Measurements from ENCODE around the gene DAGLB. TPM values are rescaled to one million over a fixed set of nuclear protein-coding genes. Genes with fewer than 3 reads are reported as not detected.
A peak's percentile ranks its signal among the peaks of the same experiment; 100 is the strongest.

Gene DAGLB
- total RNA-seq, 1 donor from 2014 or later = 28.3 TPM

- peaks cover 75% of the 10 kb centered on the region for H3K79me2 ChIP-seq (ENCODE audit: insufficient read depth, low read length)
- no peaks in the 10 kb centered on the region for H3K27me3 Mint-ChIP-seq (ENCODE audit: low read depth, unreplicated experiment)
- peak overlapping the region; percentile 36 for H3K4me3 ChIP-seq (ENCODE audit: insufficient read depth, low read depth, low read length)
- no peak for FAIRE-seq
- H3K4me3 Mint-ChIP-seq (ENCODE audit: unreplicated experiment) = peak overlapping the region; percentile 97
- peaks cover 41% of the 10 kb centered on the region for H3K4me1 Mint-ChIP-seq (ENCODE audit: low read depth, unreplicated experiment)
- H4K20me1 ChIP-seq (ENCODE audit: insufficient read depth, low read length) = peaks cover 66% of the 10 kb centered on the region
- H3K27ac Mint-ChIP-seq (ENCODE audit: unreplicated experiment) = peak overlapping the region; percentile 58
- no peaks in the 10 kb centered on the region for H3K9me3 Mint-ChIP-seq (ENCODE audit: unreplicated experiment)
- H3K36me3 Mint-ChIP-seq (ENCODE audit: low read depth, unreplicated experiment) = peaks cover 17% of the 10 kb centered on the region
- H3K4me1 ChIP-seq (ENCODE audit: insufficient read depth, low read length) = peaks cover 32% of the 10 kb centered on the region
- H3K4me2 ChIP-seq (ENCODE audit: low read length) = peak overlapping the region; percentile 84
- H3K27ac ChIP-seq (ENCODE audit: low read depth, low read length) = no peak overlapping the region
- no peaks in the 10 kb centered on the region for H3K9me3 ChIP-seq (ENCODE audit: insufficient read depth, low read depth, low read length)
- no peak overlapping the region for H2AFZ ChIP-seq (ENCODE audit: low read depth, low read length)
- H3K36me3 ChIP-seq (ENCODE audit: insufficient read depth, low read length) = peaks cover 32% of the 10 kb centered on the region
- DNase-seq (ENCODE audit: low read depth) = no peak
- H3K27me3 ChIP-seq (ENCODE audit: insufficient read depth, low read length) = no peaks in the 10 kb centered on the region
- H3K9ac ChIP-seq (ENCODE audit: low read length) = peak overlapping the region; percentile 39
- TF ChIP-seq, protein P1, sequence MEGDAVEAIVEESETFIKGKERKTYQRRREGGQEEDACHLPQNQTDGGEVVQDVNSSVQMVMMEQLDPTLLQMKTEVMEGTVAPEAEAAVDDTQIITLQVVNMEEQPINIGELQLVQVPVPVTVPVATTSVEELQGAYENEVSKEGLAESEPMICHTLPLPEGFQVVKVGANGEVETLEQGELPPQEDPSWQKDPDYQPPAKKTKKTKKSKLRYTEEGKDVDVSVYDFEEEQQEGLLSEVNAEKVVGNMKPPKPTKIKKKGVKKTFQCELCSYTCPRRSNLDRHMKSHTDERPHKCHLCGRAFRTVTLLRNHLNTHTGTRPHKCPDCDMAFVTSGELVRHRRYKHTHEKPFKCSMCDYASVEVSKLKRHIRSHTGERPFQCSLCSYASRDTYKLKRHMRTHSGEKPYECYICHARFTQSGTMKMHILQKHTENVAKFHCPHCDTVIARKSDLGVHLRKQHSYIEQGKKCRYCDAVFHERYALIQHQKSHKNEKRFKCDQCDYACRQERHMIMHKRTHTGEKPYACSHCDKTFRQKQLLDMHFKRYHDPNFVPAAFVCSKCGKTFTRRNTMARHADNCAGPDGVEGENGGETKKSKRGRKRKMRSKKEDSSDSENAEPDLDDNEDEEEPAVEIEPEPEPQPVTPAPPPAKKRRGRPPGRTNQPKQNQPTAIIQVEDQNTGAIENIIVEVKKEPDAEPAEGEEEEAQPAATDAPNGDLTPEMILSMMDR (IDR thresholded peaks at IDR 0.05; ENCODE audit: insufficient read depth, low read depth, low read length) = no peak
- TF ChIP-seq EZH2 (IDR thresholded peaks at IDR 0.05; ENCODE audit: insufficient read depth, low read length) = no peak
These were observed 33.7 kb upstream of the DAGLB start for GRCh38 chr7:6481445-6481844.

DNA sequence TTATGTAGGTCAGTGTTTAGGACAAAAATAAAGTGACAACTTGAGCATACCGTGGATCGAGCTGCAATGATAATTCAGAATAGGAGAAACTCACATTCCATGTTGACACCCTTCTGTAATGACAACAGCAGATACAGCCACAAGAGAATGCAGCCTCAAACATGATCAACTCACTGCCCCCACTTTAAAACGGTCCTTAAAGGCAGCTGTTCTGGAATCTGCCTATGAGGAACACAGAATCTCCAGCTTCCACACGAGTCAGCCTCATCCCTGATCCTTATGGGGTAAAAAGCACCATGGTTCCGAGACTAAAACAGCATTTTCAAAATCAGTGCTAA lies 32.5 kb upstream of the DAGLB start:
- peak overlapping the region; percentile 49 for H3K27ac Mint-ChIP-seq (ENCODE audit: unreplicated experiment)
- H3K4me1 Mint-ChIP-seq (ENCODE audit: low read depth, unreplicated experiment) = peaks cover 48% of the 10 kb centered on the region
- TF ChIP-seq, protein P1 (IDR thresholded peaks at IDR 0.05; ENCODE audit: insufficient read depth, low read depth, low read length) = no peak
- no peak for TF ChIP-seq EZH2 (IDR thresholded peaks at IDR 0.05; ENCODE audit: insufficient read depth, low read length)
- Histone ChIP-seq H3K36me3 (ENCODE audit: insufficient read depth, low read length) (peaks cover 39% of the 10 kb centered on the region), H3K79me2 (ENCODE audit: insufficient read depth, low read length) (peaks cover 87% of the 10 kb centered on the region), H3K9me3 (ENCODE audit: insufficient read depth, low read depth, low read length) (no peaks in the 10 kb centered on the region), H3K4me3 (ENCODE audit: insufficient read depth, low read depth, low read length) (peak overlapping the region; percentile 12), H3K9ac (ENCODE audit: low read length) (peak overlapping the region; percentile 3), H3K4me2 (ENCODE audit: low read length) (peak overlapping the region; percentile 84), H3K27ac (ENCODE audit: low read depth, low read length) (no peak overlapping the region), H4K20me1 (ENCODE audit: insufficient read depth, low read length) (peaks cover 77% of the 10 kb centered on the region), H3K4me1 (ENCODE audit: insufficient read depth, low read length) (peaks cover 33% of the 10 kb centered on the region), H3K27me3 (ENCODE audit: insufficient read depth, low read length) (no peaks in the 10 kb centered on the region), H2AFZ (ENCODE audit: low read depth, low read length) (no peak overlapping the region)
- no peak for FAIRE-seq
- no peak for DNase-seq (ENCODE audit: low read depth)
- no peaks in the 10 kb centered on the region for H3K27me3 Mint-ChIP-seq (ENCODE audit: low read depth, unreplicated experiment)
- peaks cover 17% of the 10 kb centered on the region for H3K36me3 Mint-ChIP-seq (ENCODE audit: low read depth, unreplicated experiment)
- no peaks in the 10 kb centered on the region for H3K9me3 Mint-ChIP-seq (ENCODE audit: unreplicated experiment)
- peak overlapping the region; percentile 97 for H3K4me3 Mint-ChIP-seq (ENCODE audit: unreplicated experiment)

- Histone ChIP-seq H3K36me3 (ENCODE audit: insufficient read depth, low read length) (peaks cover 49% of the 10 kb centered on the region), H3K9me3 (ENCODE audit: insufficient read depth, low read depth, low read length) (no peaks in the 10 kb centered on the region), H4K20me1 (ENCODE audit: insufficient read depth, low read length) (peaks cover 89% of the 10 kb centered on the region), H3K9ac (ENCODE audit: low read length) (no peak overlapping the region), H3K79me2 (ENCODE audit: insufficient read depth, low read length) (peaks cover 99% of the 10 kb centered on the region), H3K4me3 (ENCODE audit: insufficient read depth, low read depth, low read length) (no peak overlapping the region), H3K4me1 (ENCODE audit: insufficient read depth, low read length) (peaks cover 33% of the 10 kb centered on the region), H3K27me3 (ENCODE audit: insufficient read depth, low read length) (no peaks in the 10 kb centered on the region), H3K27ac (ENCODE audit: low read depth, low read length) (no peak overlapping the region), H3K4me2 (ENCODE audit: low read length) (no peak overlapping the region), H2AFZ (ENCODE audit: low read depth, low read length) (no peak overlapping the region)
- no peak for DNase-seq (ENCODE audit: low read depth)
- peak overlapping the region; percentile 68 for H3K4me3 Mint-ChIP-seq (ENCODE audit: unreplicated experiment)
- H3K9me3 Mint-ChIP-seq (ENCODE audit: unreplicated experiment) = no peaks in the 10 kb centered on the region
- no peak for FAIRE-seq
- H3K4me1 Mint-ChIP-seq (ENCODE audit: low read depth, unreplicated experiment) = peaks cover 54% of the 10 kb centered on the region
- H3K27me3 Mint-ChIP-seq (ENCODE audit: low read depth, unreplicated experiment) = no peaks in the 10 kb centered on the region
- H3K27ac Mint-ChIP-seq (ENCODE audit: unreplicated experiment) = peak overlapping the region; percentile 34
- peaks cover 19% of the 10 kb centered on the region for H3K36me3 Mint-ChIP-seq (ENCODE audit: low read depth, unreplicated experiment)
- TF ChIP-seq, protein P1 (IDR thresholded peaks at IDR 0.05; ENCODE audit: insufficient read depth, low read depth, low read length) = no peak
- TF ChIP-seq EZH2 (IDR thresholded peaks at IDR 0.05; ENCODE audit: insufficient read depth, low read length) = no peak
These were observed 31.3 kb upstream of the DAGLB start for GRCh38 chr7:6479067-6479466.

Measured in astrocyte (in vitro differentiated cells and primary cell).